Caki2 (cell line): ENCODE measurements around the gene SLC6A18. TPM values are rescaled to one million over a fixed set of nuclear protein-coding genes. Genes with fewer than 3 reads are reported as not detected.
"Not testable (repeated sequence)": the region's sequence is repeated elsewhere in the genome, so short reads cannot be mapped to it uniquely, and the experiment has no call there.

Experiments used
- DNase-seq: peaks from one replicate; pipeline ENCODE4 v3.0.0-alpha.2; 2015; ENCODE audit warnings: low read depth
- in situ Hi-C: cut with HindIII; loops from 2 replicates; pipeline ENCODE4 v1.10.0; 2016; ENCODE audit warnings: low sequenced_read_pairs, low pct_unique_long_range_greater_than_20kb, mixed read lengths
- total RNA-seq: library from RNA; depleted of rRNA; stranded (reverse); fragments of >200 nt; shearing (Covaris generic); gene quantifications from 2 replicates; pipeline ENCODE4 v1.2.3, GENCODE V29; 2014; ENCODE audit warnings: low replicate concordance

SLC6A18 gene
- total RNA-seq, 1 experiment from 2014 or later = not detected

DNA sequence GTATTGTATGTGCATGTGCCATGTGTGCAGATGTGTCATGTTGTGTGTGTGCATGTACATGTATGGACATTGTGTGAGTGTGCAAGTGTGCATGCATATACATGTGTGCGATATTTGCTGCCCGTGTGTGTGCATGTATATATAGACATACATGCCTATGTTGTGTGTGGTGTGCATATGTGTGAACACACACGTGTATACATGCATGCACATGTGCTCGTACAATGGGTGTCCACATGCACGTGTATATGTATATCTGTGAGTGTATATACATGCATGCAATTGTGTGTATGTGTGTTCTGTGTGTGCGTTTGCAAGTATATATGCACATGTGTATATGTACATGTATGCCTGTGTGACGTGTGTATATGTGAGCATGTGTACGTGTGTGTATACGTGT lies 3.0 kb upstream of the SLC6A18 start:
- DNase-seq = no peak
- in situ Hi-C loops = no loop called here

DNA sequence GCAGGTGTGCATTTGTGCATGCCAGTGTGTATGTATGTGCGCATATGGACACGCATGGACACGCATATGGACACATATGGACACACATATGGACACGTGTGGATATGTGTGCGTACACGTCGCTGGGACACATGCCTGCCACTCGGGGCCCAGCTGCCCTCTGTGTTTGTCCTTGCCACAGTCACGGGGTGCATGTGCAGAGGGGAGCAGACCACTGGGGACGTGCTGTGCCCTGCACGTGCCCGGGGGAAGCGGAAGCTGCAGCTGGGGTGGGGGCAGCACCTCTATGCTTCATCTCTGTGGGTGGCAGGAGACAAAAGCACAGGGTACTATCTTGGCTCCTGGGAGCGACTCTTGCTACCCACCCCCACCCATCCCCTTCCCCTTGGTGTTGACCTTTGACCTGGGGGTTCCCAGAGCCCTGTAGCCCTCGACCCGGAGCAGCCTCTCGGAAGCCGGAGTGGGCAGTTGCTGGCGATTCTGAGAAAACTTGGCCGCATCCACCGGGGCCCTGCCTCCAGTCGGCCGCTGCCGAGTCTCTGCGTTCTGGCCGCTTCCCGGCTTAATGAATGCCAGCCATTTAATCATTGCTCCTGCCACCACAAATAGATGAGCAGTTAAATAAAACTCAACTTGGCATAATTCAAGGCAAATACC lies 2.4 kb upstream of the SLC6A18 start:
- in situ Hi-C loops = no loop called here
- no peak for DNase-seq

DNA sequence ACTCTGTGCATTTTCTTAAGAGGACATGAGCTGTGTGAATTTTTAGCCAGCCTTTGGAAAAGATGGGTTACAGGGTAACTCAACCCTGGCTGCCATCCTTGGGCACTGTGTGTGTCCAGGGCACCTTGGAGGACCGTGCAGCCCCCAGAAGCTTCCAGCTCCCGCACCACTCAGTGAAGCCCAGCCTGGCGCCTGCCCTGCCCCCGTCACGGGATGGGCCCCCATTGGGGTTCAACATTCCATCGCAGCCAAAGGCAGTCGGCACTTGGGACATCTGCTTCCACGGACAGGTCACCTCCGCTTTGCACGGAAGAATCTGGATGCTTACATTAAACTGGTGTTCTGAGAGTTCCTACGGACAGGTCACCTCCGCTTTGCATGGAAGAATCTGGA lies 1.9 kb upstream of the SLC6A18 start:
- DNase-seq = no peak
- in situ Hi-C loops = no loop called here

DNA sequence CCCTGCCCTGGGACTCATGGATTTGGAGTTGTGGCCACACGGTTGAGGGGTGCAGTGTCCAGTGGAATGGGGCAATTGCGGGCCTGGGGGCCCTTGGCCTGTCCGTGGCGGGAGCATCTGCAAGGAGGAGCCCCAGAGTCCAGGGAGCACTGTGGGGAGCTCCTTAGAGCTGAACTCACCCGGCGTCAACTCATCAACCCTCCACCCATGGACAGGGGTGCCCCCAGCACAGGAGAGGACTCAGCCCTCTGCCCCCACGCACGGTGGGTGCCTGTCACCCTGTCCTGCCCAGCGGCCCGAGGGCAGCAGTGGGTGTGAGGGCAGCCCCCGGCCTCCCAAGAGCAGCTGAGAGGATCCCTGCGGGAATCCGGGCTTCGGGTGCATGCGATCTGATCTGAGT lies 550 bp upstream of the SLC6A18 start:
- in situ Hi-C loops = no loop called here
- no peak for DNase-seq

DNA sequence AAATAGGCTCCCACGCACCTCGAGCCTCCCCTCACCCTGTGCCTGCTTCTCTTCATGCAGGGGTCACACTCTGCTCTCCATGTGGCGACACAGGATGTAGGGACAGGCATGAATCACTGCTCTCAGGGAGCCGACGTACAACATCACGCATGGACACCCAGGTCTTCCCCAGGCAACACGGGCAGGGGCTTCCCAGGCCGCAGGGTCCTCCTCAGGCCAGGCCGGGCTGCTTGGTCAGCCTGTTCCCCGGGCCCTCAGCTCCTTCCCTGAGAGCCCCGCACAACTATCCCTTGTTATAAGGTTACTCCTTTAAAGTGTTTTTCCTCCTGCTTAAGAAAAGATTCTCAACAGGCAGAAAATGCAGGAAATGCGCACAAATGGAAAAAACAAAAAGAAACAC lies 1.1 kb downstream of the SLC6A18 start:
- in situ Hi-C loops = no loop called here
- DNase-seq = no peak

DNA sequence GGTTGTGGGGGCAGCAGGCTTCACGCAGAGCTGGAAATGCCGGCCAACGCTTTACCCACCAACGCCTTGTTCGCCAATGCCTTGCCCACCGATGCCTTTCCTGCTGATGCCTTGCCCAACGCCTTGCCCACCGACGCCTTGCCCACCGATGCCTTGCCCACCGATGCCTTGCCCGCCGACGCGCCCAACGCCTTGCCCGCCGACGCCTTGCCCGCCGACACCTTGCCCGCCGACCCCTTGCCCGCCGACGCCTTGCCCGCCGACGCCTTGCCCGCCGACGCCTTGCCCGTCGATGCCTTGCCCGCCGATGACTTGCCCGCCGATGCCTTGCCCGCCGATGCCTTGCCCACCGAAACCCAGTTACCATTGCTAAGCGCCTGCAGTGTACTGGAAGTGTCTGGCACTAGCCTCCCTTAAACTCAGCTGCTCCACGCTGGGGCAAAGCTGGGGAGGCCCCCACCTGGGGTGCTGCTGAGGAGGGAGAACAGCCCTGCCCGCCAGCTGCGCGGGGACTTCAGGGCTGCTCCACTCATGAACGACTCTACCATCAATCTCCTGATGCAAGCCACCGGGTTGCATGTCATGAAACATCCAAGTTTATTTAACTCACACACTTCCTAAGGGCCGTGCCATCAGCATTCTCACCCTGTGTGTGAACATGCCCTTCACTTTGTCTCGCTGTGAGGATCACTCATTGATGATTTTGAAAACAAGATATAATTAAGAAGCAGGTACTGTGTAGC lies 1.8 kb downstream of the SLC6A18 start:
- in situ Hi-C loops = no loop called here

DNA sequence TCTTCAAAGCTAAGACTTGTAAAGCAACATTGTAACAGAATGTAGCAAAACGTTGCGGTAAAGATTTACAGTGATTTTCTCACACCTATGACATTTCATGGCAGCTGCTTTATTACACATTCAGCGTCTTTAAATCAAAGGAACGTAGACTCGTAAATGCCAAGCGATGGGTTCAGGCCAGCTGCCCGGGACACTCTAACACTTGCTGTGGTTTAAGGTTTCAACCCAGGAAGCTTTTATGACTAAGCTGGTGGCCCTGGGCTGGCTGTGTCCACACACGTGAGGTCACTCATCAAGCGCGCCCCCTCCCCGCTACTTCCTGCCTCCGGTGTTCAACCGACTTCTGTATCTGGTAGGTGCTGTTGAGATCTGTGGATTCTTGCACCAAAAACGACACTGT lies 2.5 kb downstream of the SLC6A18 start:
- DNase-seq = no peak
- in situ Hi-C loops = no loop called here

More for the DNA sequence above, 1.8 kb downstream of the SLC6A18 start:
- DNase-seq = no peak

DNA sequence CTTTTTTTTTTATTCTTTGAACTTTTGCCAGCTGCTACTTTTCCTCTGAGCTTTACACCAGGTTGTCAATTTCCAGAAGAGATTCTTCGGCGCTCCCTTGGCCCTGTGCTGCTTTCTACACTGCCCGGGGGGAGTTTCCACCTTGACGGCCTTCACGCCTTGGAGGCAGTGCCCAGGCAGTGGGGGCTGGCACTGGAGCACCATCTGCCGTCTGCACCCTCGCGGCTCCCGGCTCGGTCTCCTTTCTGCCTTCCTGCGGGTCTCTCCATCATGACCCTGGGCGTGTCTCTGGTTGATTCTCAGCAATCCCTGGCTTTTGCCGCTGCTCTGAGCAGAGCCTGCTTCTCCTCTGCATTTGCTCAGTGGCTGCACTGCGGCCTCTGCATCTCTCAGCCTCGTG lies 2.9 kb downstream of the SLC6A18 start:
- in situ Hi-C loops = no loop called here
- DNase-seq = no peak

DNA sequence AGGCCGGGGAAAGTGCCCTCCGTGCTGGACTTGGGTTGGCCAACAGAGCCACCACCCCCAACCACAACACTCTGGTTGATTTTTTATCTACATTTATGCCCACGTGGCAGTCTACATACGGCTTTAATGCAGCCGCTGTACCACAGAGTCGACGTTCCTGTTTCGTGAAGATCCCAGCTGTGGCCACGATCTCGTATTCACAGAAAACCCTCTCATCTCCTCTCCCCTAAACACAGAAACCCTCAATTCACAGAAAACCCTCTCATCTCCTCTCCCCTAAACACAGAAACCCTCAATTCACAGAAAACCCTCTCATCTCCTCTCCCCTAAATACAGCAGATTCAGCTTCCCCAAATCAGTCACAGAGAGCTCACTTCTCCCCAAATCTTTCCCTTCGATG lies 3.8 kb downstream of the SLC6A18 start:
- DNase-seq, in situ Hi-C loops: not testable (repeated sequence)

DNA sequence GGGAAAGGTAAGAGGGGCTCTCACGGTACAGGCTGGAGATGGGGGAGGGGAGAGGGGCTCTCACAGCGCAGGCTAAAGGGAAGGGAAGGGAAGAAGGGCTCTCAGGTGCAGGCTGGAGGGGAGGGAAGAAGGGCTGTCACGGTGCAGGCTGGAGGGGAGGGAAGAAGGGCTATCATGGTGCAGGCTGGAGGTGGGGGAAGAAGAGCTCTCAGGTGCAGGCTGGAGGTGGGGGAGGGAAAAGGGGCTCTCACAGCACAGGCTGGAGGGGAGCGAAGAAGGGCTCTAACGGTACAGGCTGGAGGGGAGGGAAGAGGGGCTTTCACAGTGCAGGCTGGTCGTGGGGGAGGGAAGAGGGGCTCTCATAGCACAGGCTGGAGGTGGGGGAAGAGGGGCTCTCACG lies 4.6 kb downstream of the SLC6A18 start:
- in situ Hi-C loops = no loop called here
- no peak for DNase-seq

DNA sequence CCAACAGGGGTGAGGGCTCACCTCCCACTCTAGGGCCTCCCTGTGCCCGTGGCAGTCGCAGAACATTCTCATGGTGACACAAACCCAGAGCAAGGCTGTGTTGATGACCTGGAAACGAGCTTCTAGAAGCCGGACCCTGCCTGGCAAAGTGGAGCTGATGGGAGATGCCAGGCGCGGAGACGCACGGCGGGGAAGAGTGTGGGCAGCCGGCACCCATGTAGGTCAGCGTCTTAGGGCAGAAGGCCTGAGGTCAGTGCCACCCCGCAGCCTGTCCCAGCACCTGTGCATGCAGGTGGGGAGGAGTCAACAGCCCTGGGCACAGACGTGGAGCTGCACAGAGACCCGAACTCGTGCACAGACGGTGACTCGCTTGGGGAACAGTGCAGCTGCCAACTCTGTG lies 5.4 kb downstream of the SLC6A18 start:
- in situ Hi-C loops = no loop called here
- DNase-seq = no peak

DNA sequence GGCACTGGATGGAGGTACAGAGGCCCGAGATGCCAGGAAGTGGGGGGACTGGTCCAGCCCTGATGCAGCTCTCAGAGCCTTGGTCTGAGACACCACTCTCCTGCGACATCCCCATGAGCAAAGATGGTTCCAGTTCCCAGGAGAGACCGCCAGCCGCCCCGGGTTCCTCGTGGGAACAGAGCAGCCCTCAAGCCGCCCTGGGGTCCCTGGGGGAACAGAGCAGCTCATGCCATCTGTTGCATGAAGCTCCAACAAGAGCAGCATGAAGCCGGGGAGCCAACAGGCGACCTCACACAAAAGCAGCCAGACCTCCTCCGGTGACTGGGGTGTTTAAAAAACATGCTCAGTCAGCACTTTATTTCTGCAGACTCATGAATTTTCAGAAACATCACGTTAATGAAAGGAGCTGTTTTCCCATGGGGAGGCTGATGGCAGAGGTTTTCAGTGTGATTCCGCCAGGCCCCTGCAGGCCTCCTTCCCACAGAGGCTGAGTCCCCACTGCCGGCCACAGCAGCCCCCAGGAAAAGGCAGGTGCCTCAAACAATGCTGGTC lies 6.2 kb downstream of the SLC6A18 start:
- DNase-seq = no peak
- in situ Hi-C loops = no loop called here

DNA sequence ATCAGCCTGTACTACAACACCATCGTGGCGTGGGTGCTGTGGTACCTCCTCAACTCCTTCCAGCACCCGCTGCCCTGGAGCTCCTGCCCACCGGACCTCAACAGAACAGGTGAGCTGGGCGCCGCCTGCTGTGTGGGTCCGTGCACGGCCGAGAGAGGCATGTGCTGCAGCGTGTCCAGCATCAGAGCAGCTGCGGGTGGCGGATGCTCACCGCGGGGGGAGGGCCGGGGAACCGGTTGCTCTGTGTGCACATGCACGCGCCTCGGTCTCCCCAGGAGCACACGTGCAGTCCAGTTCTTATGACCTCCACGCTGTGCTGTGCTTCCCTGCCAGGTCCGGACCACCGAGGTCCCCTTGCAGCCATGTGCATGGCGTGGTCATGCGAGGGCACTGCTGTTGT lies 7.6 kb downstream of the SLC6A18 start:
- in situ Hi-C loops = no loop called here
- DNase-seq = no peak

DNA sequence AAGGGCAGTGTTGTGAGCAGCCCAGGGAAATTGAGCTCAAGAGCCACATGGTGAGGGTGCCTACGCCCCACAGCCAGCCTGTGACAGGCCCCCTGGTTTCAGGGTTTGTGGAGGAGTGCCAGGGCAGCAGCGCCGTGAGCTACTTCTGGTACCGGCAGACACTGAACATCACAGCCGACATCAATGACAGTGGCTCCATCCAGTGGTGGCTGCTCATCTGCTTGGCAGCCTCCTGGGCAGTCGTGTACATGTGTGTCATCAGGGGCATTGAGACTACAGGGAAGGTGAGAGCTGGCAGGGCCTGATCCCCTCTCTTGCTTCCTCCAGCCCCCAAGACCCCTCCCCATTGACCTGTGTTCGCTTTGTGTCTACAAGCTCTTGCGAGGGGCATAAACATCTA lies 10.2 kb downstream of the SLC6A18 start:
- no peak for DNase-seq
- in situ Hi-C loops = no loop called here

DNA sequence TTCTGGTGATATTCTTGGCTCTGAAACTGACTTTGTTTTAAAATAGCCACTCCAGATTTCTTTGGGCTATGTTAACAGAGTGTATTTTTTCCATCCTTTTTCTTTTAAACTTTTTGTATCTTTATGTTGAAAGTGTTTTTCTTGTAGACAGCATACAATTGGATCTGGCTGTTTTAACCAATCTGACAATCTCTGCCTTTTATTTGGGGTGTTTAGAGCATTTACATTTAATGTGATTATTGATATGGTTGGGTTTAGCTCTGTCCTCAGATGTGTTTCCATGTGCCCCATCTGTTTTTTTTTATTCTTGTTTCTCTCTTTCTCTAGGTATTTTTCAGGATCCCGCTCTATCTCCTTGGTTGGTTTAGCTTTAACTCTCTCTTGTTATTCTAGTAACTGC lies 10.7 kb downstream of the SLC6A18 start:
- in situ Hi-C loops = no loop called here
- no peak for DNase-seq

DNA sequence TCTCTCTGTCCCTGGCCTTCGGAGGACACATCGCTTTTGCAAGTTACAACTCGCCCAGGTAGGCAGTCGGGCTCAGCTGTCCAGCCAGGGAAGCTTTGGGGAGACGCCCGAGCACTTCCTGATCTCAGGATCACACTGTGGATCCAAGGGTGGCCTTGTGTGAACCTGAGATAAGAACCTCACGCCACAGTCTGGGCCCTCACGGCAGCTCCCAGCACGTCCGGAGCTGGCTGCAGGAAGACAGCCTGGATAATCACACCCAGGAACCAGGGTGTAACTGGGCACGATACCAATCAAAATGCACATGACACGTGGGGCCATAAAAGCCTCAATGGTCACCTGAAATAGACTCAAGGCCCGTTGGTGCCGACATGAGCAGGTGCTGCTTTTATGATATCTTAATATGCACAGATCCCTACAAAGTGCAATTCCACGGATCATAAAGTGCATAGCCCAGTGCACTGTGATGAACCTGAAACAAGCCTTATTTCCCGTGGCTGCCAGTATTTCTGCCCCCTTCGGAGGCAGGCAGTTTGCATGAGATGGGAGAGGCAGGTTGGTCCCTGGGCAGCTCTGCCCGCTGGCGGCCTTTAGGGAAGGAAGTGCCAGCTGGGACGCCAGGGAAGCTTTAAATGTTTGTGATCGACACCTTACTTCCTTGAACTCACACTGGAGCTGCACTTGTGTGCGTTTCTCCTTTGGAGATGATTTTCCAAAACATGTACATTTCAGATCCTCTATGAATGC lies 14.5 kb downstream of the SLC6A18 start:
- DNase-seq = no peak
- in situ Hi-C loops = no loop called here

DNA sequence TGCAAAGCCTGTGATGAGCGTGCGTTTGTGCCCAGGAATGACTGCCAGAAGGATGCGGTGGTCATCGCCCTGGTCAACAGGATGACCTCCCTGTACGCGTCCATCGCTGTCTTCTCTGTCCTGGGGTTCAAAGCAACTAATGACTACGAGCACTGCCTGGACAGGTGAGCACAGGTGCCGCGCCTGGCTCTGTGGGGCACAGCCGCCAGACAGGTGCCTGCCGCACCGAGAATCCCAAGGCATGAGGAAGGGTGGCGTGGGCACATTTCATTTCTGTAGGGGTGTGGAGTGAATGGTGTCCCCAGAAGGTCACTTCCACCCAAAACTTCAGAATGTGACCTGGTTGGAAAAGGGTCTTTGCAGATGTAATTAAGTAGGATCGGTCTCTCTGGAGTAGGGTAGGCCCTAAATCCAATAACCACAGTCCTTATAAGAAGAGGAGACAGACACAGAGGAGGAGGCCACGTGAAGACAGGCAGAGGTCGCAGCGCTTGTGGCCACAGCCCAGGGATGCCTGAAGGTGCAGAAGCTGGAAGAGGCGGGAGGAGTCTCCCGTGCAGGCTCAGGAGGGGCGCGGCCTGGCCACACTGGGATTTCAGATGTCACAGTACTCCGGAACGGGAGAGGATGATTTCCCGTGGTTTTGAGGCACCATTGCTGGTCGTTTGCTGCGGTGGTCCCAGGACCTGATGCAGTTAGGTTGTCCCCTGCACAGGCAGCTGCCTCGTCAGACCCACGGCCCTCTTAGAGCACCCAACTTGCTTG lies 15.5 kb downstream of the SLC6A18 start:
- in situ Hi-C loops = no loop called here
- no peak for DNase-seq

DNA sequence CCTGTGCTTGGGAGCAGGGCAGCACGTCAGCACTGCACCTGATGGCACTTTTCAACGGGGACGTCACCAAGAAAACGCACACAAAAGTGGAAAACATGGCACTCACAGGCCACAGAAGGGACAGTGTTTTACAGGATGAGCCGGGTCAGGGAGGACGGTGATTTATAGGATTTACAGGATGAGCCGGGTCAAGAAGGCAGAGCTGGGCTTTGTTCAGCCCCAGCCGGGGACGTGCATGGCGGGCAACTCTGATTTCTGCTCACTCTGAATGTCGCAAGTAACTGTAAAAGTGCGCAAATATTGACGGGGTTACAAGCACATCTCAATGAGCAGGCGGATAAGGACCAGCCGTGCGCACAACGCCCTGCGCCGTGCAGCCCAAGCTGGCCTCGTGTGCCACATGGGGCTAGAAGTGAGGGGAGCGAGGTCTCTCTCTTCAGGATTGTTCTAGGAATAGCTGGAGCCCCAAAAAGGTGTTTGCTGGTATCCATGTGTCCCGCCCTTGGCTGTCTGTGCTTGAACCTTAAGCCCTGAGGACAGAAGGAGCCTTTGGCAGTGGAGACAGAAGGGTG lies 16.4 kb downstream of the SLC6A18 start:
- in situ Hi-C loops = no loop called here
- no peak for DNase-seq
